SIG-M5 treated with dmso at 0.1 percent for 504 hours (cell line): ENCODE data around the gene PRPF19.

ENCODE experiments used
- DNase-seq: peaks from one replicate; lab custom pipeline; 2025; ENCODE audit not compliant: unreplicated experiment; lab: John Stamatoyannopoulos, UW

PRPF19 gene

DNA sequence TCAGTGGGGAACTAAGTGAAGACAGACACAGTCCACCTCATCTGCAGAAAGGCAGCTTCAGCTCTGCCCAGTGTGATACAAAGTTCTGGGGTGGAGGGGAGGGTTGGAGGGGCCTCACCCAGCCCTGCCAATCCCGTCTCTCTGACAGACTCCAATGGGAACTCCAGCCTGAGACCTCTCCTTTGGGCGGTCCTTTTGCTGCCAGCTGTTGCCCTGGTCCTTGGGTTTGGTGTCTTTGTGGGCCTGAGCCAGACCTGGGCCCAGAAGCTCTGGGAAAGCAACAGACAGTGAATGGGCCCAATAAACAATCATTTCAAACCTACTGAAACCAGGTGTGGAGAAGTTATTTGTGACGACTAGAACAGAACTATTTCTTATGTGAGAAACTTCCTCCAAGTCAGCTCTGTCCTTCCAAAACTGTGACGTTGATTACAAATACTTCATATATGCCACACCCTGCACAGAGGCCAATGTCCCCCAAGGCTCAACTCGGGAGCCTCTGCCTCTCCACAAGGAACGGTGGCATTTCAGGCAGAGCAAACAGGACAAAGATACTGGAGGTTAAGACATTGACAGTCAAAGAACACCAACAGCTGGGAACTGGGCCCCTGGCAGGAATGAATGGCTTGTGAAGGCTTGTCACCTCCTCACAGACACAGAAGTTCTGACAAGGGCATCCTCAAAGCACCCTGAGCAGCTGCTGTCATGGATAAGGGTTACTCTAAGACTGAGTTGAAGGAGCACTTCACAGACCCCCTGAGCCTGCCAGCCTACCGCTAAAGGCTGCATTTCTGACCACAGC is 30.8 kb downstream of the PRPF19 start:
- no peak for DNase-seq

DNA sequence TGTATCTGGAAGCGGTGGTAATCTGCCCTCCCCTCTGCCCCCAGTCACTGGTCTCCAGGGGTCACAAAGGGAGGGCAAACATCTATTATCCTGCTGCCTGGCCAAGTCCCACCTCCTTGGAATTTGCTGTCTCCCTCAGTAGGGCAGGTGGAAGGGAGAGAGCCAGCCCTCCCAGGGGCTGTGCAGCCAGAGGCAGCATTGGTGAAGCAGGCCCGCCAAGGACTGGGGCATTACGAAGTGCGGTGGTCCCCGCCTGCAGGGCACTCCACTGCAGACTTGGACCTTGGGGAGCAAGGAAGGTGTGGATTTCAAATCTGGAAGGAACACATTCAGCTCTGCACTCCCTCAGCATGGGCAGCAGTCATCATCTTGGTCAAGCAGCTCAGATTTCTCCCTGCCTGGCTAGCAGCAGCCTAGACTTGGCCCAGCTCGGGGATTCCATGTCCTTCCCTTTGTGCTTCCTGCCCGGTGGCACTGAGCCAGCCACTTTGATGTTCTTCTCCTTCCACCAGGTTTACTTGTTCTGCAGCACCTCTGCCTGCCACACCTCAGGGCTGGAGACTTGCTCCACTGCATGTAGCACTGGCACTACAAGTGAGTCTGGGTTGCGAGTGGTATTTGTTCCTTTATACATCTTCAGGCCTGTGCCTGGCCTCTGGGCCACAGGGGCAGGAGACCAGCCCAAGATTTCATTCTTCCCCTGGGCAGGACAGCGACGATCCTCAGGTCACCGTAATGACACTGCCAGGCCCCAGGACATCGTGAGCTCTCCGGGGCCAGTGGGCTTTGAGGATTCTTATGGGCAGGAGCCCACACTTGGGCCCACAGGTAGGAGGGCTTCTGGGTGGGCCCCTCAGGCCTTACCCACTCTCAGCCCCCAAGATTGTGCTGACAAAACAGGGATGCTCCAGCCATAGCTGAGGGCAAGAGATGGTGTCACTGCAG is 31.7 kb downstream of the PRPF19 start:
- no peak for DNase-seq

GRCh38 chr11:60873533-60873932 is 32.9 kb downstream of the PRPF19 start:
- DNase-seq = no peak

GRCh38 chr11:60872961-60873524 is 33.3 kb downstream of the PRPF19 start:
- peak; percentile 56 for DNase-seq

DNA sequence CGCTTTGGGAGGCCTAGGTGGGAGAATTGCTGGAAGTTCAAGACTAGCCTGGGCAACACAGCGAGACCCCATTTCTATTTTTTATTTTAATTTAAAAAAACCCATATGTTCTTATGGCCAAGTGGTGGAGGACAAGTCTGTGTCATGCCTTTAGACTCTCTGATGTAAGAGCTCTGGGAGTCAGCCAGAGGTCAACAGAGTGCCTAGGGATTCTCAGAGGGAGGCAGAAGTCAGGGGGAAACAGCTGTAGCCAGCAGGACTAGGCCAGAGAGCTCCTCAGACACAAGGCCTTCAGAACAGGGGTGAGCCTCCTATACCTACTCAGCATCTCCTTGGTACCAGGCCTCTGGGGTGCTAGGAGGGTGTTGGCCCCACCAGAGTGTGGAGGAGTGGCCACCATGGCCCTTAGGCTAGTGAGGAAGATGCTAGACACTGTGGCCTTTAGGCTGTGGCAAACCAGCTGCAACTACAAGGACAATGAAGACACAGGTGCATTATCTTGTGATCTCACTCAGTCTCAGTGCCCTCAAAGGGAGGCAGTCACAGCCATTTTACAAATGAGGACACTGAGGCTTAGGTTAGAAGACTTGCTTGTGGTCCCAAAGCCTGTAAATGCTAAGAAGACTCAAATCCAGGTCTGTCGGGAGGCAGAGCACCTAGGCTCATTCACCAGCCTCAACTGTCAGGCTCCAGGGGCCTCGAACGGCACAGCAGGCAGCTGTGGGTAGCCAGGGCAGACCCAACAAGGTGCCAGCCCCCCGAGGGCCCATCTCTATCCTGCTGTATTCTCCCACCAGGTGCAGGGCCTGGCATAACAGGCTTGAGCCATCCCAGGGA is 34.0 kb downstream of the PRPF19 start:
- peak; percentile 30 for DNase-seq

- DNase-seq = no peak
Measured at GRCh38 chr11:60871378-60872061, 34.9 kb downstream of the PRPF19 start.

DNA sequence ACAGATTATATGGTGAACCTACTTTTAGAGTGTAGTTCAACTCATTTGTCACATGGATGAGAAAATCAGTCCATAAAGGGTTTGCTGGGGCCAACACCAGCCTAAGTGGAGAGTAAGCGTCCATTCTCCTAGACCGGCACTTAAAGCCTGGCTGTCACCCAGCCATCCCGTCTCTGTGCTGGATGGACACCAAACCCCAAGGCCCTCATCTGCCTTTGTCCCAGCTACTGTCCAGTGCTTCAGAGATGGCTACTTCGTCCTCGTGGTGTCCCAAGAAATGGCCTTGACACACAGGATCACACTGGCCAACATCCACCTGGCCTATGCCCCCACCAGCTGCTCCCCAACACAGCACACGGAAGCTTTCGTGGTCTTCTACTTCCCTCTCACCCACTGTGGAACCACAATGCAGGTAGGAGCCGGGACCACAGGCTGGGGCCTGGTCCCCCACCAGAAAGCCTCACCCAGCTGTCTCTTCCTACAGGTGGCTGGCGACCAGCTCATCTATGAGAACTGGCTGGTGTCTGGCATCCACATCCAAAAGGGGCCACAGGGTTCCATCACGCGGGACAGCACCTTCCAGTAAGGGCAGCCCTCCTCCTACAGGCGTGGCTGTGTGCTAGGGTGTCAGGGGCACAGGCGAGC is 35.5 kb downstream of the PRPF19 start:
- no peak for DNase-seq

GRCh38 chr11:60870276-60870675 is 36.1 kb downstream of the PRPF19 start:
- DNase-seq = no peak

DNA sequence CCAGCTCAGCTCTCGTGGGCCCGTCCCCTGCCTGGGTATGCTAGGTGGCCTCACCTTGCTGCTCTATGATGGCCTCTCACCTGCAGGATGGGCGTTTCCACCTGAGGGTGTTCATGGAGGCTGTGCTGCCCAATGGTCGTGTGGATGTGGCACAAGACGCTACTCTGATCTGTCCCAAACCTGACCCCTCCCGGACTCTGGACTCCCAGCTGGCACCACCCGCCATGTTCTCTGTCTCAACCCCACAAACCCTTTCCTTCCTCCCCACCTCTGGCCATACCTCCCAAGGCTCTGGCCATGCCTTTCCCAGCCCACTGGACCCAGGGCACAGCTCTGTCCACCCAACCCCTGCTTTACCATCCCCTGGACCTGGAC is 36.9 kb downstream of the PRPF19 start:
- no peak for DNase-seq

GRCh38 chr11:60868682-60869450 is 37.5 kb downstream of the PRPF19 start:
- DNase-seq = no peak

GRCh38 chr11:60867871-60868681 is 38.3 kb downstream of the PRPF19 start:
- DNase-seq = no peak

GRCh38 chr11:60866911-60867870 is 39.2 kb downstream of the PRPF19 start, which contains the start of gene ZP1:
TSS of gene ZP1 (plus strand) at chr11:60867542. CDS start at chr11:60867562, 20 bp downstream.
- DNase-seq = no peak

DNA sequence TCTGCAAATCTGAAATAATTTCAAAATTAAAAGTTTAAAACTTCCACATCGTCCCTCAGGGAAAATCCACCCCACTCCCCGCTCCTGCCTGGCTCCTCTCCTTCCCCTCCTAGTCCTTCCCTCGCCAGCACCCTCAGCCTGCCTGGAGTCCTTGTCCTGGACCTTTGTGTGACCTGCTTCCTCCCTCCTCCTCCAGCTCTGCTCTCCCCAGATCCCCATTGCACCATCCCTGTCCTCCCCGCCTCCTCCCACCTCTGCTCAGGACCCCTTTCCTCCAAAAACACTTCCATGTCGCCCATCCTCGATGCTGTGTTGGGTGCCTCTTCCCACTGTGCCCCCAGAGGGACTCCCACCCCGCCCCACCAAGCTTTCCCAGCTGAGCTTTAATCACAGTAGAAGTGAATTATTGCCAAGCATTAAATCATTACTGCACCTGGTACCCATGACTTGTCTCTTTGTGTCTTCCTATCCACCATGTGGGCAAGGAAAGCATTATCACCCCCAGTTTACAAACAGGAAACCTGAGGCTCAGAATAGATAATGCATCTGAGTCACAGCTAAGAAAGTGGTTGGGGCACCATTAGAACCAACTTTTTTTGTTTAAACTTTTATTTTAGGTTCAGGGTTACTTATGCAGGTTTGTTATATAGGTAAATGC is 41.4 kb downstream of the PRPF19 start:
- DNase-seq = no peak

GRCh38 chr11:60863550-60864521 is 42.5 kb downstream of the PRPF19 start:
- DNase-seq = no peak

DNA sequence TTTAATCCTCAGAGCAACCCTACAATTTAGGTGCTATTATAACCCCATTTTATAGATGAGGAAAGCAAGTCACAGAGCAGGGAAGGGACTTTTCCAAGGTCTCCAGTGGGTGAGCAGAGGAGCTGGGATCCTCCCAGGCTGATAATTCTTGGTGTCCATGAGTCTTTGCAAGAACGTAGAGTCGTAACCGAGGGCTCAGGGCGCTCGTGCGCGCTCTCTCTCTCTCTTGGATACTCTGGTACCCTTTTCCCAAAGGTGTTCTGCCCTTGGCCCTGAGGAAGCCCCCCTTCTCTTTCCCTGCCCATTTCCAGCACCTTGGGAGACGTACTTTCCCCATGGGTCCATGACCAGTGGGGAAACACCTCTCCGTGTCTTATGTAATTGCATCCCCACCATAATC is 44.2 kb downstream of the PRPF19 start:
- no peak for DNase-seq
